Peyer's patch (tissue), 4 donors: Measurements from ENCODE around the gene ABCA9. TPM values are rescaled to one million over a fixed set of nuclear protein-coding genes. Genes with fewer than 3 reads are reported as not detected.
A peak's percentile ranks its signal among the peaks of the same experiment; 100 is the strongest.

ENCODE experiments used
- DNase-seq, 3 donors: peaks; one replicate each; pipeline ENCODE4 v3.0.0-alpha.2; 2017 to 2019
- H3K27ac ChIP-seq, 4 donors: fragments of 200-600 bp; sonication (generic); one replicate each; pipeline ENCODE4 v1.5.1; 2016 to 2019
- H3K27me3 ChIP-seq, 2 donors: fragments of 200-600 bp; sonication (generic); one replicate each; pipeline ENCODE4 v1.5.1; 2019
- H3K36me3 ChIP-seq, 3 donors: fragments of 200-600 bp; sonication (generic); one replicate each; pipeline ENCODE4 v1.5.1; 2016 to 2019
- H3K4me1 ChIP-seq, 4 donors: fragments of 200-600 bp; sonication (generic); one replicate each; pipeline ENCODE4 v1.5.1; 2016 to 2019
- H3K4me3 ChIP-seq, 4 donors: fragments of 200-600 bp; sonication (generic); 1 replicate in 3 of 4; 2 replicates in 1 of 4; pipeline ENCODE4 v1.5.1; 2016 to 2019; ENCODE audit warnings: mild to moderate bottlenecking in 1 of 4
- H3K9me3 ChIP-seq, 4 donors: fragments of 200-600 bp; sonication (generic); one replicate each; pipeline ENCODE4 v1.5.1; 2016 to 2019; ENCODE audit warnings: mild to moderate bottlenecking in 1 of 4
- CTCF ChIP-seq, 6 experiments: fragments of 450-650 bp in 4 of 6; fragments of 200-600 bp in 2 of 6; sonication (generic) in 1 of 6; IDR thresholded peaks; one replicate each; pipeline ENCODE4 v1.5.1; 2017 to 2019; ENCODE audit warnings: antibody characterized with exemption in 6 of 6, mild to moderate bottlenecking in 3 of 6, moderate library complexity in 1 of 6
- POLR2A ChIP-seq, 2 donors: fragments of 450-650 bp; IDR thresholded peaks; one replicate each; pipeline ENCODE4 v1.5.1; 2017; ENCODE audit warnings: antibody characterized with exemption in 2 of 2, mild to moderate bottlenecking in 2 of 2, moderate library complexity in 2 of 2
- total RNA-seq, 4 donors: library from RNA; depleted of rRNA; stranded (reverse); fragments of >200 nt; gene quantifications; one replicate each; pipeline ENCODE4 v1.1.0, GENCODE V29; 2016

Gene ABCA9
- total RNA-seq, 4 donors from 2014 or later = 8.6 to 35.9 (median 20.6) TPM

- H3K9me3 ChIP-seq = no peaks in the 10 kb centered on the region
- no peak for DNase-seq
- H3K36me3 ChIP-seq = no peaks in the 10 kb centered on the region
- no peak overlapping the region for H3K4me3 ChIP-seq
- TF ChIP-seq POLR2A (IDR thresholded peaks at IDR 0.05) (no peak), CTCF (IDR thresholded peaks at IDR 0.05) (no peak)
- H3K4me1 ChIP-seq = no peaks in the 10 kb centered on the region
- H3K27ac ChIP-seq = no peak overlapping the region
- no peaks in the 10 kb centered on the region for H3K27me3 ChIP-seq
Observed at GRCh38 chr17:68981288-68981687, 79.4 kb downstream of the ABCA9 start.

- Histone ChIP-seq H3K27me3 (no peaks in the 10 kb centered on the region), H3K36me3 (no peaks in the 10 kb centered on the region), H3K27ac (no peak overlapping the region), H3K4me1 (no peaks in the 10 kb centered on the region), H3K9me3 (no peaks in the 10 kb centered on the region), H3K4me3 (no peak overlapping the region)
- DNase-seq = no peak
- TF ChIP-seq CTCF (IDR thresholded peaks at IDR 0.05) = no peak
- TF ChIP-seq POLR2A (IDR thresholded peaks at IDR 0.05) = no peak
Observed at GRCh38 chr17:68973098-68973846, 87.5 kb downstream of the ABCA9 start.

DNA sequence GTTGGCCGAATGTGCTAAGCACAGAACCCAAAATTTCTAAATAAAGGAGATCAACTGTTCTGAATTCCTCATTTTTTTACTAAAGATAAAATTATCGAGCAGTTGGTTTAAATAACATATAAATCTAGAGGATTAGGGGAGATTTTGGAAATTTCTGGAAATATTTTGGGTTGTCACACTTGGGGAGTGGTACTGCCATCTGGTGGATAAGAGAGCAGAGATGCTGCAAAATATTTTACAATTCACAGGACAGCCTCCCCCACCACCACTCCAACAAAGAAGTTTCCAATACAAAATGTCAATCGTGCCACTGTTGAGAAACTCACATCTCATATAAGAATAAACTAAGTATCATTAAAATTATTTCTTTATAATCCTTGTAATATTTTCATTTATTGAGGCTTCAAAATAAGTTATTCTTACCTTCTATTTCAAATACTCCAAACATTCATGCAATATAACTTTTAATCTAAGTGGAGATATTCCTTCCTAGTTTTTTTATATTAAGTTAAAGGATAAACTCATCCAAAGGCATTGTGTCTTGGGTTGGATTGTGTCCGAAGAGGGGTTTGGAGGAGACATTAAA is 88.5 kb downstream of the ABCA9 start:
- DNase-seq = no peak
- H3K9me3 ChIP-seq = no peaks in the 10 kb centered on the region
- H3K27me3 ChIP-seq = no peaks in the 10 kb centered on the region
- H3K4me3 ChIP-seq = no peak overlapping the region
- no peaks in the 10 kb centered on the region for H3K4me1 ChIP-seq
- no peak overlapping the region for H3K27ac ChIP-seq
- H3K36me3 ChIP-seq = no peaks in the 10 kb centered on the region
- TF ChIP-seq CTCF (IDR thresholded peaks at IDR 0.05) = peak in 5 of 6 experiments; percentile 32 to 52 (median 41)
- TF ChIP-seq POLR2A (IDR thresholded peaks at IDR 0.05) = no peak

DNA sequence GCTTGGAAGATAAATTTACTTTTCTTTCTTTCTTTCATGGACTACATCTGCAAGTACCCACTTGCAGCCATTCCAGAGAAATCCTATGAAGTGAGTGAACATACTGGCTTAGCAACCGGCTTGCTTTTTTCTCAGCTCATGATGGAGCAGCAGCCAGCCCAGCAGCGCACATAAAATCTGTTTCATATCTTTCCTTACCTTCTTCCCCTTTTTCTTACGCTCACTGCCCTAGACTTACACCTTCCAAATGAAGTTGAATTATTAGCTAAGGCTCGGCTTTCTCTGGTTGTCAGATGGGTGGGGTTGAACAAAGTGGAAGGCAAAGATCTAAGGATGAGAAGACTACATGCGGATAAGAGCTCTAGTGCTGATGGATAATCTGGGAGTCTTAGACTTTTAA is 91.6 kb downstream of the ABCA9 start:
- Histone ChIP-seq H3K27me3 (no peaks in the 10 kb centered on the region), H3K9me3 (no peaks in the 10 kb centered on the region), H3K4me1 (no peaks in the 10 kb centered on the region), H3K27ac (no peak overlapping the region), H3K4me3 (no peak overlapping the region), H3K36me3 (no peaks in the 10 kb centered on the region)
- TF ChIP-seq POLR2A (IDR thresholded peaks at IDR 0.05) (no peak), CTCF (IDR thresholded peaks at IDR 0.05) (no peak)
- no peak for DNase-seq

DNA sequence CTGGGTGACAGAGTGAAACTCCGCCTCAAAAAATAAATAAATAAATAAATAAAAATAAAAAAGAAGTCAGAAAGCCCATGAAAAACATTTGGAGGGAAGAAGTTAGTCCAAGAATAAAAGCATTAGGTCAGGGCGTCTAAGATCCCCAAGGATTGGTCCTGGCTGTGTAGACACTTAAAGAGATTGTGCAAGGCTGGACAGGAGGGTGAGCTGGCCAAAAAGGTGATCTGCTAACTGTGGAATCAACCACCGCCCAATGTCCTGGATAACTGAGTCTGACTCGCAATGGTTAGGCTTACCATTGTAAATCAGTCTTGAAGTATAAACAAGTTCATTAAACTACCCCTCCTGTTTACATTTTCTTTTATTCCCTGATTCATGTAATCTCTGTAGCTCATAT is 96.8 kb downstream of the ABCA9 start:
- Histone ChIP-seq H3K36me3 (no peaks in the 10 kb centered on the region), H3K27ac (no peak overlapping the region), H3K27me3 (no peaks in the 10 kb centered on the region), H3K9me3 (no peaks in the 10 kb centered on the region), H3K4me1 (no peaks in the 10 kb centered on the region), H3K4me3 (no peak overlapping the region)
- DNase-seq = no peak
- TF ChIP-seq CTCF (IDR thresholded peaks at IDR 0.05) (no peak), POLR2A (IDR thresholded peaks at IDR 0.05) (no peak)
